Activated naive CD8-positive, alpha-beta T cell treated with anti-CD3 and anti-CD28 coated beads, Interleukin-2, amount 50 U/mL, for 16 hours (primary cell): ENCODE measurements around the gene SYN1.
A peak's percentile ranks its signal among the peaks of the same experiment; 100 is the strongest.

Source experiments
- DNase-seq: peaks from one replicate; pipeline ENCODE4 v3.0.0-alpha.2; 2020; ENCODE audit warnings: low read depth, low spot score

The SYN1 gene

GRCh38 chrX:47530049-47530448 is 89.6 kb downstream of the SYN1 start:
- DNase-seq = no peak

GRCh38 chrX:47529548-47529947 is 90.1 kb downstream of the SYN1 start:
- no peak for DNase-seq

GRCh38 chrX:47523713-47524166 is 95.9 kb downstream of the SYN1 start:
- no peak for DNase-seq

GRCh38 chrX:47523297-47523696 is 96.4 kb downstream of the SYN1 start:
- peak; percentile 56 for DNase-seq
